H9 (cell line): Measurements from ENCODE around the gene POU4F3. TPM values are rescaled to one million over a fixed set of nuclear protein-coding genes. Genes with fewer than 3 reads are reported as not detected.
A peak's percentile ranks its signal among the peaks of the same experiment; 100 is the strongest.

Experiments used
- DNase-seq: peaks from one replicate; pipeline ENCODE4 v3.0.0-alpha.2; 2017
- H2AFZ ChIP-seq: one replicate; pipeline ENCODE4 v1.6.1; 2013; ENCODE audit warnings: mild to moderate bottlenecking, low read length, control low read depth, moderate library complexity
- H2AK5ac ChIP-seq: 2 replicates; pipeline ENCODE4 v1.6.1; 2013; ENCODE audit warnings: low read length, control low read depth, mixed read lengths; ENCODE audit not compliant: insufficient read length
- H2BK120ac ChIP-seq: one replicate; pipeline ENCODE4 v1.6.1; 2013; ENCODE audit warnings: low read depth, mild to moderate bottlenecking, low read length, control low read depth, inconsistent platforms; ENCODE audit not compliant: poor library complexity, severe bottlenecking
- H2BK12ac ChIP-seq: 2 replicates; pipeline ENCODE4 v1.6.1; 2013; ENCODE audit warnings: low read length, control low read depth, mixed read lengths, low read depth; ENCODE audit not compliant: insufficient read length
- H2BK15ac ChIP-seq: 2 replicates; pipeline ENCODE4 v1.6.1; 2013; ENCODE audit warnings: low read depth, low read length, control low read depth
- H2BK20ac ChIP-seq: one replicate; pipeline ENCODE4 v1.6.1; 2013; ENCODE audit warnings: low read depth, mild to moderate bottlenecking, low read length, control low read depth, inconsistent platforms; ENCODE audit not compliant: poor library complexity, severe bottlenecking
- H2BK5ac ChIP-seq: 2 replicates; pipeline ENCODE4 v1.6.1; 2013; ENCODE audit warnings: low read length, control low read depth, mixed read lengths; ENCODE audit not compliant: insufficient read length
- H3K14ac ChIP-seq: 2 replicates; pipeline ENCODE4 v1.6.1; 2013; ENCODE audit warnings: low read length, control low read depth; ENCODE audit not compliant: insufficient read depth
- H3K18ac ChIP-seq: 2 replicates; pipeline ENCODE4 v1.6.1; 2013; ENCODE audit warnings: low read depth, mild to moderate bottlenecking, mixed read lengths, low read length, control low read depth; ENCODE audit not compliant: insufficient read length
- H3K23ac ChIP-seq: 2 replicates; pipeline ENCODE4 v1.6.1; 2013; ENCODE audit warnings: low read length, control low read depth, mixed read lengths, low read depth; ENCODE audit not compliant: insufficient read length
- H3K23me2 ChIP-seq: 2 replicates; pipeline ENCODE4 v1.6.1; 2013; ENCODE audit warnings: low read depth, mild to moderate bottlenecking, mixed read lengths, low read length, control low read depth; ENCODE audit not compliant: insufficient read length, poor library complexity, severe bottlenecking
- H3K27ac ChIP-seq: 2 replicates; pipeline ENCODE4 v1.5.1; 2013; ENCODE audit warnings: low read length, control low read depth, mixed read lengths, low read depth; ENCODE audit not compliant: insufficient read length
- H3K27me3 ChIP-seq: 2 replicates; pipeline ENCODE4 v1.6.1; 2013; ENCODE audit warnings: low read length, control low read depth, inconsistent platforms; ENCODE audit not compliant: insufficient read depth
- H3K4ac ChIP-seq: 2 replicates; pipeline ENCODE4 v1.6.1; 2013; ENCODE audit warnings: low read depth, mild to moderate bottlenecking, control low read depth, inconsistent platforms, low read length, moderate library complexity
- H3K4me1 ChIP-seq: 2 replicates; pipeline ENCODE4 v1.6.1; 2013; ENCODE audit warnings: low read length, control low read depth, inconsistent platforms; ENCODE audit not compliant: insufficient read depth
- H3K4me2 ChIP-seq: 2 replicates; pipeline ENCODE4 v1.6.1; 2013; ENCODE audit warnings: low read length, control low read depth, mixed read lengths; ENCODE audit not compliant: insufficient read length, insufficient read depth
- H3K56ac ChIP-seq: 2 replicates; pipeline ENCODE4 v1.6.1; 2013; ENCODE audit warnings: low read depth, mild to moderate bottlenecking, mixed read lengths, low read length, control low read depth; ENCODE audit not compliant: insufficient read length
- H3K79me1 ChIP-seq: 2 replicates; pipeline ENCODE4 v1.6.1; 2013; ENCODE audit warnings: low read depth, mild to moderate bottlenecking, moderate library complexity, low read length, control low read depth, inconsistent platforms; ENCODE audit not compliant: insufficient read depth, poor library complexity, severe bottlenecking
- H3K79me2 ChIP-seq: 2 replicates; pipeline ENCODE4 v1.6.1; 2013; ENCODE audit warnings: low read length, control low read depth, inconsistent platforms; ENCODE audit not compliant: insufficient read depth
- H3K9ac ChIP-seq: 2 replicates; pipeline ENCODE4 v1.6.1; 2013; ENCODE audit warnings: low read length, control low read depth, mixed read lengths; ENCODE audit not compliant: insufficient read length; ENCODE audit errors: extremely low read depth
- H3K9me3 ChIP-seq: one replicate; pipeline ENCODE4 v1.6.1; 2013; ENCODE audit warnings: low read depth, low read length, inconsistent platforms; ENCODE audit not compliant: control insufficient read depth
- H3T11ph ChIP-seq: one replicate; pipeline ENCODE4 v1.6.1; 2013; ENCODE audit warnings: mild to moderate bottlenecking, low read length, control low read depth, inconsistent platforms
- H4K20me1 ChIP-seq: one replicate; pipeline ENCODE4 v1.6.1; 2013; ENCODE audit not compliant: control insufficient read depth, insufficient read length, insufficient read depth
- H4K5ac ChIP-seq: 2 replicates; pipeline ENCODE4 v1.6.1; 2013; ENCODE audit warnings: low read depth, mild to moderate bottlenecking, mixed read lengths, low read length, control low read depth; ENCODE audit not compliant: insufficient read length
- H4K8ac ChIP-seq: replicated peaks from 2 replicates; pipeline ENCODE4 v1.6.1; 2013; ENCODE audit warnings: low read length, control low read depth, mixed read lengths, low read depth; ENCODE audit not compliant: insufficient read length
- H4K91ac ChIP-seq: 2 replicates; pipeline ENCODE4 v1.6.1; 2013; ENCODE audit warnings: low read depth, mild to moderate bottlenecking, moderate library complexity, mixed read lengths, low read length, control low read depth; ENCODE audit not compliant: insufficient read length
- H3K27ac Mint-ChIP-seq, 3 experiments: 2 replicates in 2 of 3; 3 replicates in 1 of 3; pipeline ENCODE4 v1.8.0; 2020 to 2021; ENCODE audit warnings: mixed read lengths in 3 of 3, mild to moderate bottlenecking in 1 of 3, moderate library complexity in 1 of 3
- H3K27me3 Mint-ChIP-seq: 2 replicates; pipeline ENCODE4 v1.8.0; 2021; ENCODE audit warnings: low read depth, mild to moderate bottlenecking, moderate library complexity, mixed read lengths
- H3K36me3 Mint-ChIP-seq, 3 experiments: 2 replicates in 2 of 3; 3 replicates in 1 of 3; pipeline ENCODE4 v1.8.0; 2020 to 2021; ENCODE audit warnings: low read depth in 3 of 3, mixed read lengths in 3 of 3; ENCODE audit not compliant: insufficient read depth in 1 of 3
- H3K4me1 Mint-ChIP-seq, 2 experiments: 2 replicates each; pipeline ENCODE4 v1.8.0; 2020; ENCODE audit warnings: mixed read lengths in 2 of 2
- H3K4me3 Mint-ChIP-seq, 2 experiments: 2 replicates in 1 of 2; 3 replicates in 1 of 2; pipeline ENCODE4 v1.8.0; 2020 to 2021; ENCODE audit warnings: mild to moderate bottlenecking in 2 of 2, mixed read lengths in 2 of 2, moderate library complexity in 1 of 2
- H3K9me3 Mint-ChIP-seq, 2 experiments: 2 replicates in 1 of 2; 3 replicates in 1 of 2; pipeline ENCODE4 v1.8.0; 2020; ENCODE audit warnings: mild to moderate bottlenecking in 2 of 2, mixed read lengths in 2 of 2, moderate library complexity in 1 of 2
- WGBS: extraction: QIAGEN DNeasy Blood & Tissue Kit; methylation state at CpG from one replicate; pipeline ENCODE4 v1.1.7; 2013; ENCODE audit warnings: missing lambda C conversion rate, low lambda C conversion rate, mixed read lengths; ENCODE audit not compliant: insufficient read length; ENCODE audit errors: extremely low coverage; 5-methylcytosine and 5-hydroxymethylcytosine counted together
- total RNA-seq: library from RNA; stranded (reverse); gene quantifications from 2 replicates; pipeline ENCODE4 v1.2.1, GENCODE V29; 2021
- TF ChIP-seq, protein P1 (sequence below): fragments of 200-600 bp; sonication (generic); conservative IDR thresholded peaks from 3 replicates; pipeline ENCODE4 v1.8.0; 2021; ENCODE audit warnings: antibody characterized with exemption, mild to moderate bottlenecking

The POU4F3 gene
- total RNA-seq, 1 experiment from 2014 or later: not detected

GRCh38 chr5:146290318-146290717, 48.3 kb upstream of the POU4F3 start:
- TF ChIP-seq, protein P1, sequence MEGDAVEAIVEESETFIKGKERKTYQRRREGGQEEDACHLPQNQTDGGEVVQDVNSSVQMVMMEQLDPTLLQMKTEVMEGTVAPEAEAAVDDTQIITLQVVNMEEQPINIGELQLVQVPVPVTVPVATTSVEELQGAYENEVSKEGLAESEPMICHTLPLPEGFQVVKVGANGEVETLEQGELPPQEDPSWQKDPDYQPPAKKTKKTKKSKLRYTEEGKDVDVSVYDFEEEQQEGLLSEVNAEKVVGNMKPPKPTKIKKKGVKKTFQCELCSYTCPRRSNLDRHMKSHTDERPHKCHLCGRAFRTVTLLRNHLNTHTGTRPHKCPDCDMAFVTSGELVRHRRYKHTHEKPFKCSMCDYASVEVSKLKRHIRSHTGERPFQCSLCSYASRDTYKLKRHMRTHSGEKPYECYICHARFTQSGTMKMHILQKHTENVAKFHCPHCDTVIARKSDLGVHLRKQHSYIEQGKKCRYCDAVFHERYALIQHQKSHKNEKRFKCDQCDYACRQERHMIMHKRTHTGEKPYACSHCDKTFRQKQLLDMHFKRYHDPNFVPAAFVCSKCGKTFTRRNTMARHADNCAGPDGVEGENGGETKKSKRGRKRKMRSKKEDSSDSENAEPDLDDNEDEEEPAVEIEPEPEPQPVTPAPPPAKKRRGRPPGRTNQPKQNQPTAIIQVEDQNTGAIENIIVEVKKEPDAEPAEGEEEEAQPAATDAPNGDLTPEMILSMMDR: no peak
- no peak overlapping the region for H2BK15ac ChIP-seq
- Mint-ChIP-seq H3K36me3 (peaks cover 0 to 13% (median 7%) of the 10 kb centered on the region in 3 experiments; a peak in 3 of 7 replicates), H3K27ac (0 out of 7 replicates have a peak overlapping the region, but pooled peaks of 1 of the 3 experiments have one; percentile 58), H3K27me3 (no peaks in the 10 kb centered on the region), H3K4me1 (no peaks in the 10 kb centered on the region), H3K9me3 (no peaks in the 10 kb centered on the region), H3K4me3 (no peak overlapping the region)
- H2AK5ac ChIP-seq: no peak overlapping the region
- H3K4ac ChIP-seq: no peak overlapping the region
- no peaks in the 10 kb centered on the region for H4K20me1 ChIP-seq
- no peaks in the 10 kb centered on the region for H3K27me3 ChIP-seq
- no peak overlapping the region for H3K18ac ChIP-seq
- H4K8ac ChIP-seq: no peak overlapping the region
- H3K27ac ChIP-seq: no peak overlapping the region
- H2BK12ac ChIP-seq: no peak overlapping the region
- H2AFZ ChIP-seq: no peak overlapping the region
- H2BK20ac ChIP-seq: no peak overlapping the region
- H3K56ac ChIP-seq: no peak overlapping the region
- DNase-seq: no peak
- H4K91ac ChIP-seq: no peak overlapping the region
- H2BK120ac ChIP-seq: no peak overlapping the region
- no peak overlapping the region for H3K9ac ChIP-seq
- no peak overlapping the region for H3K14ac ChIP-seq
- no peaks in the 10 kb centered on the region for H3K79me2 ChIP-seq
- no peak overlapping the region for H4K5ac ChIP-seq
- no peak overlapping the region for H3K4me2 ChIP-seq
- no peak overlapping the region for H2BK5ac ChIP-seq
- no peak overlapping the region for H3T11ph ChIP-seq
- no peaks in the 10 kb centered on the region for H3K9me3 ChIP-seq
- H3K23me2 ChIP-seq: no peaks in the 10 kb centered on the region
- H3K23ac ChIP-seq: no peak overlapping the region
- no CpG with 5 or more reads among the region's 2 CpGs for WGBS
- no peaks in the 10 kb centered on the region for H3K79me1 ChIP-seq
- no peaks in the 10 kb centered on the region for H3K4me1 ChIP-seq
